ENCODE results near the gene PRG2.
A peak's percentile ranks its signal among the peaks of the same experiment; 100 is the strongest.

PRG2 gene

GRCh38 chr11:57429946-57430345 is 39.5 kb upstream of the PRG2 start:
- Histone ChIP-seq H3K27me3 (no peaks in the 10 kb centered on the region), H3K4me1 (peaks cover 30 to 81% (median 57%) of the 10 kb centered on the region in 10 experiments), H4K20me1 (no peaks in the 10 kb centered on the region), H3K27ac (no peak overlapping the region), H3K4me3 (no peak overlapping the region), H3K36me3 (peaks cover 3 to 12% (median 10%) of the 10 kb centered on the region in 11 experiments; a peak in 16 of 22 replicates), H3K4me2 (peak overlapping the region in 1 of 11 experiments; percentile 78; a peak in 2 of 22 replicates), H3K9me3 (replicated peaks in 1 of 11) (no peaks in the 10 kb centered on the region), H3K9ac (no peak overlapping the region)
- TF ChIP-seq Cebpa-rat (IDR thresholded peaks at IDR 0.05): no peak

DNA sequence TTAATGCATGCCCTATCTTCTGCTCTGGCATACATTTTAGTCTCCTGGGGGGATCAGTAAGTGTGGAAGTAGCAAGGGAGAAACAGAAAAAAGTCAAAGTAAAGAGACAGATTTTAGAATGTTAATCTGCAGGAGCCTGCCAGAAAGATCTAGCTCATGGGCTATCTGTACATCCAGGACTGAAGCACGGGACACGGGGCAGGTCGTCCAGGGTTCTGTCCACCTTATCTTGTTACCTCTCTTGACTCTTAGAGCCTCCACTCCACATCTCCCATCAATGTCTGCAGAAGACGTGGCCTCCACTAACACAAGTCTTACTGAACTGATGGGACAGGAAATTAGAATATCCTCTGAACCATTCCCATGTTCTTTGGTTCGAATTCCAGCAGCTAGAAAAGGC is 38.2 kb upstream of the PRG2 start:
- TF ChIP-seq Cebpa-rat (IDR thresholded peaks at IDR 0.05): no peak
- Histone ChIP-seq H4K20me1 (peaks cover 0 to 11% (median 10%) of the 10 kb centered on the region in 11 experiments; a peak in 19 of 22 replicates), H3K9ac (no peak overlapping the region), H3K36me3 (peaks cover 10 to 22% (median 19%) of the 10 kb centered on the region in 11 experiments), H3K4me1 (peaks cover 41 to 81% (median 56%) of the 10 kb centered on the region in 10 experiments), H3K9me3 (replicated peaks in 1 of 11) (no peaks in the 10 kb centered on the region), H3K4me2 (no peak overlapping the region), H3K4me3 (no peak overlapping the region), H3K27me3 (no peaks in the 10 kb centered on the region), H3K27ac (no peak overlapping the region)

DNA sequence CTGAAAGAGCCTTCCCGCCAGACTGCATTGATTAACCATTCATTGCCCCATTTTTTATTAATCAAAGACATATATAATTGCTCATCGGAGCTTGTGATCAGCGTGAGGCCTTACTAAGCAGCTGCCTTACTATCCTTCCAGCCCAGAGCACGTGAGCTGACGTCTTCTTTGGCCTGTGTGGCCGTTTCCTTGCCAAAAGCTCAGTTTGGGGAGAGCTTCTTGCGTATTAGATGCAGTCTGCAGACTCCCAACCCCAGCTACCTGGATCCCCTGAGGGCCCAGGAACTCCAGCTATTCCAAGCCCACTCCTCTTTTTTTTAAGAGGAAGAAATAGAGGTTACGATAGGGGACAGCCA is 37.3 kb upstream of the PRG2 start:
- no peak for TF ChIP-seq Cebpa-rat (IDR thresholded peaks at IDR 0.05)
- Histone ChIP-seq H3K4me2 (peak overlapping the region; percentile 89 to 99 (median 98)), H3K4me3 (peak overlapping the region in 4 of 10 experiments; percentile 79 to 87 (median 86); a peak in 7 of 20 replicates), H3K9me3 (replicated peaks in 1 of 11) (no peaks in the 10 kb centered on the region), H3K4me1 (peaks cover 44 to 81% (median 56%) of the 10 kb centered on the region in 10 experiments), H4K20me1 (peaks cover 0 to 20% (median 19%) of the 10 kb centered on the region in 11 experiments; a peak in 19 of 22 replicates), H3K27ac (peak overlapping the region in 10 of 11 experiments; percentile 88 to 98 (median 97); a peak in 20 of 22 replicates), H3K27me3 (no peaks in the 10 kb centered on the region), H3K9ac (peak overlapping the region in 9 of 11 experiments; percentile 93 to 98 (median 96); a peak in 16 of 22 replicates), H3K36me3 (peaks cover 19 to 31% (median 28%) of the 10 kb centered on the region in 11 experiments)

DNA sequence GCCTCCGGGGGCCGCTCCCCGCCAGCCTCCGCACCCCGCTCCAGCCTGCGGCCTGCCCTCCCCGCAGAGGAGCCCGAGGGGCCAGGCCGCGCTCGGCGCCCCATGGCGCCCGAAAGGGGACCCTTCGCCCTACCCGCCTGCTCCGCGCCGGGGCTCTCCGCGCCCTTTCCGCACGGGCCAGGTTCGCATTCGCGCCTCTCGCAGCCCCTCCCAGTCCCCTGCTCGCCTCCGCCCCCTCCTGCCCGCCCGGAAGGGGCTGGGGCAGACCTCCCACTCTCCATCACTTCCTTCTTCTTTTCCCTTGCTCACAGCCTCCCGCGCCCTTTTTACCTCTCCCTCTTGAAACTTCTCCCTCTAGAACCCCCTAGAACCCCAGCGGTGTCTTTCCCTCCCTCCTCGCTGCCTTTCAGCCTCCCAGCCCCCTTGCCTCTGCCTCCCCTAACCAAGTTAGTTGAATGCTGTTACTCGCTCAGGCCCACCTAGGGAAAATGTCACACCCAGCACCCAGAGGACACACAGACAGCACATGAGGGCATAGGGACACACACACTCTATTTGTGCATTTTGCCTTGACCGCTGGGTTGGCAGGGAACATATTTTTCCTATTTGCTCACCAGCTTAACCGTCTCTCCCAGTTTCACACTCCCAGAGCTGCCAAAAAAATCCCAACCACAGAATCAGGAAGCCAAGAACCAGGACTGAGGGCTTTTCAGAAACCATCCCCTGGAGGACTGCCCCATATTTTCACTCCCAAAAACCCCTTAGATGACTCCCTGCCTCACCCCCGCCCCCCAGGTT is 36.7 kb upstream of the PRG2 start, which contains the start of gene SLC43A3:
Gene SLC43A3, minus strand, starts transcription at position 193 of the 798 bp plus-strand sequence. CDS start 949 bp downstream, outside the sequence.
- TF ChIP-seq Cebpa-rat (IDR thresholded peaks at IDR 0.05): no peak

DNA sequence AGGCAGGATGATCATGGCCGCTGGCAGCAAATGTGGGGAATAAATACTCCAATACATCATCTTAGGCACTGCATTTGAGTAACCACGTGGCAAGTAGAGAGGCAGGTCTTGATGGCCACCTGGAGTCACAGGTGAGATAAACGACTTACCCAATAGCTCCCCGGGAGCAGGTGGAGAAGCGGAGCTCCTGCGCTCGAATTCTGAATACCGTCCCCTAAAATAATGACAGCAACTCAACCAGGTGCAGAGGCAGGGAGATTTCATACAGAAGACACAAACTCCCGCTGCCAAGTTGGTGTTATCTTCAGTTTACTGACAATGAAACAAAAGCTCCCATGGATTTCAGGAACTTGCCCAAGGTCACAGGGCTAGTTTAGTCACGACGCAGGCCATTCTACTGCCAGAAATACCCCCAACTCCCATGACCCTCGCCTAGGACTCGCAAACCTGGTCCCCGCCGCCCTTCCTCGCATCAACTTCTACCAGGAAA is 36.0 kb upstream of the PRG2 start:
- peak overlapping the region; percentile 88 to 98 (median 96) for H3K9ac ChIP-seq
- H3K36me3 ChIP-seq: peaks cover 32 to 44% (median 41%) of the 10 kb centered on the region in 11 experiments
- peak overlapping the region; percentile 69 to 90 (median 82) for H3K4me3 ChIP-seq
- H3K9me3 ChIP-seq (replicated peaks in 1 of 11): no peaks in the 10 kb centered on the region
- peaks cover under 1 to 32% (median 31%) of the 10 kb centered on the region in 11 experiments; a peak in 20 of 22 replicates for H4K20me1 ChIP-seq
- H3K27ac ChIP-seq: peak overlapping the region; percentile 88 to 98 (median 97)
- peak overlapping the region; percentile 89 to 99 (median 98) for H3K4me2 ChIP-seq
- no peak for TF ChIP-seq Cebpa-rat (IDR thresholded peaks at IDR 0.05)
- peaks cover 49 to 81% (median 56%) of the 10 kb centered on the region in 10 experiments for H3K4me1 ChIP-seq
- no peaks in the 10 kb centered on the region for H3K27me3 ChIP-seq

More for the DNA sequence above, 36.7 kb upstream of the PRG2 start, which contains the start of gene SLC43A3:
- H3K4me2 ChIP-seq: peak within 1 kb of the TSS; percentile 89 to 99 (median 98)
- no peaks in the 10 kb centered on the region for H3K9me3 ChIP-seq (replicated peaks in 1 of 11)
- H3K4me3 ChIP-seq: peak within 1 kb of the TSS; percentile 69 to 90 (median 82)
- peak within 1 kb of the TSS; percentile 88 to 98 (median 96) for H3K9ac ChIP-seq
- H3K27me3 ChIP-seq: no peaks in the 10 kb centered on the region
- H3K36me3 ChIP-seq: peaks cover 25 to 37% (median 34%) of the 10 kb centered on the region in 11 experiments
- peaks cover 0 to 26% (median 24%) of the 10 kb centered on the region in 11 experiments; a peak in 19 of 22 replicates for H4K20me1 ChIP-seq
- H3K4me1 ChIP-seq: peaks cover 44 to 81% (median 56%) of the 10 kb centered on the region in 10 experiments
- peak within 1 kb of the TSS; percentile 88 to 98 (median 97) for H3K27ac ChIP-seq

- no peak for TF ChIP-seq Cebpa-rat (IDR thresholded peaks at IDR 0.05)
- H3K4me1 ChIP-seq: peaks cover 49 to 81% (median 62%) of the 10 kb centered on the region in 10 experiments
- peak overlapping the region; percentile 88 to 98 (median 97) for H3K27ac ChIP-seq
- no peaks in the 10 kb centered on the region for H3K27me3 ChIP-seq
- H3K36me3 ChIP-seq: peaks cover 38 to 50% (median 47%) of the 10 kb centered on the region in 11 experiments
- H3K4me2 ChIP-seq: peak overlapping the region; percentile 89 to 99 (median 98)
- H3K9me3 ChIP-seq (replicated peaks in 1 of 11): no peaks in the 10 kb centered on the region
- H4K20me1 ChIP-seq: peaks cover 6 to 39% (median 37%) of the 10 kb centered on the region in 11 experiments; a peak in 20 of 22 replicates
- peak overlapping the region; percentile 88 to 98 (median 96) for H3K9ac ChIP-seq
- peak overlapping the region; percentile 69 to 90 (median 82) for H3K4me3 ChIP-seq
Measured at GRCh38 chr11:57425565-57426438, 35.4 kb upstream of the PRG2 start.

DNA sequence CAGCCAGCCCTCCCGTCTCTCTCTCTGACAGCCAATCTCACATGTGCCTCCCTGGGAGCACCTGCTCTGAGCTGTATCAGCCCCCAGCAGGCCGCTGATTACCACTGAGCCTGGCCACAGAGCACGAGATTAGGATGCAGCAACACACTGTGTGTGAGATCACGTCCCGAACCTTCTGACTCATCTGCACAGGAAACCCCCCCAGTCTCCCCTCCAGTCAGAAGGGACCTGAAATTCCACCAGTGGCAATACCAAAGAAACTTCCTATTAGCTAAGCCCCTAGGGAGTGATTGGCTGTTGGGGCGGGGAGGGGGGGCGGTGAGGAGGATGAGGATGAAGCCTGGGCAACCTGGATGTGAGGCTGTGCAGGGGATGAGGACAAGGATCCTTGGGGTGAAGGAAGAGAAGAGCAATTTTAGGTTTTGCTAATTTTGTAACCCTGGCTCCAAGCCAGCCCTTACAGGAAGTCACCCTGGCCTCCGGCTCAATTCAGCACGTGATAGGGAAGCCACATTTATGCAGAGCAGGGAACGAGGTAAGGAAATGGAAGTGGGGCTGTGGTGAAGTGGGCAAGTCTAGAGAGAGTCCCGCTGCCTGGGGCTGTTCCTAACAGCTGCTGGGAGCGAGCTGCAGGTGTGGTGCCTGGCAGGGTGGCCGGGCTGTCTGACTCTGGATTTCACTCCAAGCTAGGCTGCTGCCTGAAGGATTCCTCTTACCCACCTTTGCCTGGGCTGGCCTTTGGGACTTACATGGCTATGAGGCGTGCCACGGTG is 34.5 kb upstream of the PRG2 start:
- Histone ChIP-seq H3K36me3 (peaks cover 47 to 59% (median 56%) of the 10 kb centered on the region in 11 experiments), H3K4me3 (peak overlapping the region; percentile 69 to 90 (median 82)), H3K4me2 (peak overlapping the region; percentile 89 to 99 (median 98)), H3K9me3 (replicated peaks in 1 of 11) (no peaks in the 10 kb centered on the region), H3K4me1 (peaks cover 54 to 81% (median 70%) of the 10 kb centered on the region in 10 experiments), H4K20me1 (peaks cover 6 to 47% (median 46%) of the 10 kb centered on the region in 11 experiments; a peak in 20 of 22 replicates), H3K9ac (peak overlapping the region; percentile 88 to 98 (median 96)), H3K27ac (peak overlapping the region; percentile 88 to 98 (median 97)), H3K27me3 (no peaks in the 10 kb centered on the region)
- TF ChIP-seq Cebpa-rat (IDR thresholded peaks at IDR 0.05): peak in 5 of 11 experiments; percentile 35 to 91 (median 76); a peak in 10 of 22 replicates

Measured in BLaER1 treated with 17β-estradiol and CSF1 and Interleukin-3, amounts not matched to agents 10 nM and 100 nM (cell line).